SK-MEL-5 (cell line): Measurements from ENCODE around the gene KDM2B. TPM values are rescaled to one million over a fixed set of nuclear protein-coding genes. Genes with fewer than 3 reads are reported as not detected.

Experiments
- DNase-seq: peaks from one replicate; pipeline ENCODE4 v3.0.0-alpha.2; 2016; ENCODE audit warnings: low read depth, low spot score
- in situ Hi-C: cut with HindIII; loops from 2 replicates; pipeline ENCODE4 v1.10.0; 2016; ENCODE audit warnings: low sequenced_read_pairs, high pct_unique_total_duplicates, low pct_unique_long_range_greater_than_20kb
- total RNA-seq: library from RNA; depleted of rRNA; stranded (reverse); fragments of >200 nt; shearing (Covaris generic); gene quantifications from 2 replicates; pipeline ENCODE4 v1.2.3, GENCODE V29; 2014

The KDM2B gene
- total RNA-seq, 1 experiment from 2014 or later: 24.4 TPM

GRCh38 chr12:121536899-121537813, 43.7 kb downstream of the KDM2B start:
- in situ Hi-C loops: no loop called here
- no peak for DNase-seq

- no peak for DNase-seq
- in situ Hi-C loops: no loop called here
Observed at GRCh38 chr12:121536054-121536898, 44.5 kb downstream of the KDM2B start.

GRCh38 chr12:121535150-121536053, 45.4 kb downstream of the KDM2B start:
- in situ Hi-C loops: no loop called here
- no peak for DNase-seq

GRCh38 chr12:121534495-121535148, 46.2 kb downstream of the KDM2B start:
- DNase-seq: no peak
- in situ Hi-C loops: no loop called here

GRCh38 chr12:121533394-121534090, 47.3 kb downstream of the KDM2B start:
- in situ Hi-C loops: no loop called here
- no peak for DNase-seq

GRCh38 chr12:121532503-121533393, 48.1 kb downstream of the KDM2B start:
- in situ Hi-C loops: no loop called here
- no peak for DNase-seq

- DNase-seq: no peak
- in situ Hi-C loops: no loop called here
Observed at GRCh38 chr12:121531356-121531750, 49.5 kb downstream of the KDM2B start.

- in situ Hi-C loops: no loop called here
- peak; percentile 29 for DNase-seq
Observed at GRCh38 chr12:121530600-121531355, 50.0 kb downstream of the KDM2B start.

- in situ Hi-C loops: no loop called here
- DNase-seq: no peak
Observed at GRCh38 chr12:121529184-121529583, 51.6 kb downstream of the KDM2B start.

GRCh38 chr12:121525411-121525810, 55.4 kb downstream of the KDM2B start:
- in situ Hi-C loops: no loop called here
- DNase-seq: no peak

GRCh38 chr12:121524196-121524916, 56.5 kb downstream of the KDM2B start:
- no peak for DNase-seq
- in situ Hi-C loops: no loop called here

- in situ Hi-C loops: no loop called here
- DNase-seq: no peak
Observed at GRCh38 chr12:121523741-121524140, 57.1 kb downstream of the KDM2B start.

- DNase-seq: no peak
- in situ Hi-C loops: no loop called here
Observed at GRCh38 chr12:121522971-121523370, 57.9 kb downstream of the KDM2B start.

- DNase-seq: no peak
- in situ Hi-C loops: no loop called here
Observed at GRCh38 chr12:121520586-121521086, 60.2 kb downstream of the KDM2B start.
